CD1c-positive myeloid dendritic cell (primary cell): ENCODE results near the gene CDKN1B.

Experiments used
- DNase-seq: peaks from one replicate; pipeline ENCODE4 v3.0.0-alpha.2; 2016; ENCODE audit errors: extremely low spot score

CDKN1B gene

DNA sequence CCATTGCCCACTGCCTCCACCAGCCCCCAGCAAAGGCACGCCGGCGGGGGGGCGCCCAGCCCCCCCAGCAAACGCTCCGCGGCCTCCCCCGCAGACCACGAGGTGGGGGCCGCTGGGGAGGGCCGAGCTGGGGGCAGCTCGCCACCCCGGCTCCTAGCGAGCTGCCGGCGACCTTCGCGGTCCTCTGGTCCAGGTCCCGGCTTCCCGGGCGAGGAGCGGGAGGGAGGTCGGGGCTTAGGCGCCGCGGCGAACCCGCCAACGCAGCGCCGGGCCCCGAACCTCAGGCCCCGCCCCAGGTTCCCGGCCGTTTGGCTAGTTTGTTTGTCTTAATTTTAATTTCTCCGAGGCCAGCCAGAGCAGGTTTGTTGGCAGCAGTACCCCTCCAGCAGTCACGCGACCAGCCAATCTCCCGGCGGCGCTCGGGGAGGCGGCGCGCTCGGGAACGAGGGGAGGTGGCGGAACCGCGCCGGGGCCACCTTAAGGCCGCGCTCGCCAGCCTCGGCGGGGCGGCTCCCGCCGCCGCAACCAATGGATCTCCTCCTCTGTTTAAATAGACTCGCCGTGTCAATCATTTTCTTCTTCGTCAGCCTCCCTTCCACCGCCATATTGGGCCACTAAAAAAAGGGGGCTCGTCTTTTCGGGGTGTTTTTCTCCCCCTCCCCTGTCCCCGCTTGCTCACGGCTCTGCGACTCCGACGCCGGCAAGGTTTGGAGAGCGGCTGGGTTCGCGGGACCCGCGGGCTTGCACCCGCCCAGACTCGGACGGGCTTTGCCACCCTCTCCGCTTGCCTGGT lies at the start of gene CDKN1B:
Gene CDKN1B (plus strand): TSS at position 576 of the 793 bp plus-strand sequence. CDS start 472 bp downstream, outside the sequence.
- peak; percentile 94 for DNase-seq

DNA sequence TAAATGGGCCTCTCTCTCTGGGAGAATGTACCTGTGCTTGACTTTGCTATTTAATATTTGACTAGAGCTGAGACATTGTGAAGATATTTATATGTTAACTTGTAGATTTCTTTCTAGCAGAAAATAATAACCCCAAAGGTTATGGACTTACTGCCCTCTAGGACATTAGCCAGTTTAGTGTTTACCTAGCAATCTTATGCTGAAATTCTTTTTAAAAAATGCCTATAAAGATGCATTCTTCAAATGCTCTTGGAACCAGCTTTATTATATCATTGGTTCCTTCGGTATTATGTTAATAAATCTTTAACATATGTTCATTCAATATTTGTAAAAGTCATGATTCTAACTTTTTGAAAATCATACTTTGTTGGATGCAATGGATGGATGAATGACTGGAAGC lies 49.2 kb upstream of the CDKN1B start:
- DNase-seq, result no peak

DNA sequence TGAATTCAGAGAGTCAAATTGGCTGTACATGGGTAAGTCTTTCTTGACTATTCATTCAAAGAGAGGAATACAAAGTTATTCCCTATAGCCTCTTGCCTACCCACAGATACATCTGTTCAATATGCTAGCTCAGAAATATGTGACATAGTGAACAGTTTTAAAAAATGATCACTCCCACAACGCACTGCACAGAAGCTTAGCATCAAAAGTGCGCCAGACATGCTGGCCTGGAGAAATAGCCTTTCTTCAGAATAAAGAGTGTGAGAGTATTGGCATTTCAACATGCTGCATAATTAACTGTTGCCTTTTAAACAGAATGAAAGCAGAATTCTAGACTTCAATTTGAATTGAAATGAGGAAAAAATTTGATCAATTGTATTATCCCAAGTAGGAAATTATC lies 48.1 kb upstream of the CDKN1B start:
- no peak for DNase-seq

- DNase-seq, result no peak
These were observed 45.1 kb upstream of the CDKN1B start for GRCh38 chr12:12671850-12672660.

DNA sequence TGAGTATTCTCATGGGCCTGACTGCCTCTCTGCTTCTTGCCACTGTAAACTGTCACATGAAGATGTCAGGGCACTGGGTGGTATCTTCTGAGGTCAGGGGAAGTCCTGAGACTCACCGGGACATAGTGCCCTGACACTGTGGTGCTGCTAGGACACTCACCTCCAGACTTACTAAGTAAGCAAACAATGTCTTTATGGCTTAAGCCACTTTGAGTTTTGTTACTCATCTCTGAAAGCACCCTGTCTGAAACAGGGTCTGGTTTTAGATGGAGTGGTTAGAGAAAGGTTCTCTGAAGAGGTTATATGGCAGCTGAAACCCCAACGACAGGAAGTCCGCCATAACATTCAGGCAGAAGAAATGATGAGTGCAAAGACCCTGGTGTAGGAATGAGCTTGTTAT lies 43.9 kb upstream of the CDKN1B start:
- DNase-seq, result no peak

GRCh38 chr12:12676605-12677004 lies 40.6 kb upstream of the CDKN1B start:
- DNase-seq, result no peak

DNA sequence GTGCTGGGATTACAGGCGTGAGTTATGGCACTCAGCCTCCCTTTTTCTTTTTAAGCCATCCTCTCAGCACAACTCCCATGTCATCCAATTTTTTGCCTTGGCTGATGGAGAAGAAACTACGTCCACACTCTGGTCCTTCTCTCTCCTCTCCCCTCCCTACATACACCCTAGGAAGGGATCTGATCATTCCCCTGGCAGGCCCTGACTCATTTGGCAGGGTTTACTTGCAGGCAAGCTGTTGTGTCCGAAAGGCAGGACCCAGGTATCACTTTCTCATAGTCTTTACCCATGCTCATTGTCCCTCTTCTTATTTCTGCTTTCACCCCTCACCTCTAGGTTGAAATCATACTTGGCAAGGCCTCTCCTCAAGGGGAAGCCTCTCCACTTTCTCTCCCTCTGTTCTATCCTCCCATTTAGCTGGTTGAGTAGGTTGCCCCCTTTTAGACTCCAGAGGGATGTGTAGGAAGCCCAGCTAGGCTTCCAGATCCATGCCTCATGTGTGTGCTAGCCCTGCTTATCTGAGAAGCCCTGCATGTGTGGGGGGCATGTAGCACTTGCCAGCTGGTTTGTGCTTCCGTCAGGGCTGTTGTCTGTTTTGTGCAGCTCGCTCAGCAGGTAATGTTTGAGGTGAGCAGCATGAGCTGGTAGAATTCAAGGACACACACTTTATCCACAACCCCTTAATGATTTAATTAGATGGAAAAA lies 36.0 kb upstream of the CDKN1B start:
- no peak for DNase-seq

DNA sequence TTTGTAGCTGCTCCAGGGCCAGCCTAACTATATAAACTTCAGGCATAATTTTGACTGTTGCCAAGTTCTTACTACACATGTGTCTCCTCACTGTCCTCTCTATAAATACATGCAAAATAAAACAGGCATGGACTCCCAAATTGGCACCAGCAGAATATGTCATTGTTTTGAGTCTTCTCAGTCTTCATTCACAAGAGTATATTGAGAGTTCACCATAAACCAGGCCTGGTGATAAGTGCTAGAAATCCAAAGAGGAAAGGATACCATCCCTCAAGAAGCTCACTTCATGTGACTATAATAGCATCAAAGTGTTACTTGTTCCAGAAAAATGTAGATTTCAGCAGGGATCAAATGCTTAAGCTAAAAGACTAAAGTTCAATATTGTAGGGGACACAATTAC lies 34.9 kb upstream of the CDKN1B start:
- DNase-seq, result no peak

- no peak for DNase-seq
These were observed 34.0 kb upstream of the CDKN1B start for GRCh38 chr12:12683136-12683697.

GRCh38 chr12:12683725-12684124 lies 33.4 kb upstream of the CDKN1B start:
- DNase-seq, result no peak

GRCh38 chr12:12684375-12685106 lies 32.6 kb upstream of the CDKN1B start:
- DNase-seq, result no peak

GRCh38 chr12:12685305-12685704 lies 31.9 kb upstream of the CDKN1B start:
- no peak for DNase-seq

GRCh38 chr12:12686472-12686871 lies 30.7 kb upstream of the CDKN1B start:
- DNase-seq, result no peak

GRCh38 chr12:12686925-12687324 lies 30.2 kb upstream of the CDKN1B start:
- DNase-seq, result no peak

DNA sequence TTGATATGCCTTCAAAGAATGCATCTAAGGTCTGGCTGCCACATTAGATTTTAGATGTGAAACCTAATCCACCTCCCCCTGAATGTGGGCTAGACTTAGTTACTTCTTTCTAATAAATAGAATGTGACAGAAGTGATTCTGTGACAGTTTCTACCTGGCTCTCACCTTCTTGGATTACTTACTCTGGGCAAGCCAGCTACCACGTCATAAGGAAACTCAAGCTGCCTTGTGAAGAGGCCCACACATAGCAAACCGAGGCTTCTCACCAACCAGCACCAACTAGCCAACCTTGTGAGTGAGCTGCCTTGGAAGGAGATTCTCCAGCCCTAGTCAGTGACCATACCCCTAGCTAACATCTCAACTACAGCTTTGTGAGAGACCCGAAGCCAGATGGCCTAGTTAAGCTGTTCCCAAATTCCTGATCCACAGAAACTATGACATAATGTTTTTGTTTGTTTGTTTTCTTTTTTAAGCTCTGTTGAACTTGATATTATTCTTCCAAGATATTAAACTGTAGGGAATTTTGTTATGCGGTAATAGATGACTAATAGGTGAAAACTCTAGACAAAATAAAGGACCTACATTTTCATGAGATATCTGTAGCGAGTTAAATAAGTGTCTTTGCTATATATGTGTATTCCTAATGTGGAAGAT lies 27.4 kb upstream of the CDKN1B start:
- no peak for DNase-seq

DNA sequence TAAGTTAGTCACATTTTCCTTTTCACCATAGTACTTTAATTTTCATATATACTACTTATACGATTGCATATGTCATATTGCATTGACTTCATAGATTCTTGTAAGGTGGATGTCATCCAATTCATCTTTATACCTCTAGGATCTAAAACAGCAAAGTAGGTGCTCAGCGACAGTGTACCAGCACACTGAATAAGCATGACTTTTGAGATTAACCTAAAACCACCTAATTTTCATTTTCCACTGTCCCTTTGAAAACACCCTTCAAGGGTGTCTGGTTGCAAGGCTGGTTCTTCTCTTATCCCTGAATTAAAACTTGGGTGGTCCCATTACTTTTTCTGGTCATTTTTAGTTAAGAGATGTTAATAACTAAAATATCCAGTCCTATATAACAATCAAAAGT lies 25.6 kb upstream of the CDKN1B start:
- DNase-seq, result no peak

- DNase-seq, result no peak
These were observed 24.0 kb upstream of the CDKN1B start for GRCh38 chr12:12693111-12693671.

GRCh38 chr12:12696562-12697383 lies 20.4 kb upstream of the CDKN1B start:
- DNase-seq, result peak; percentile 98

- DNase-seq, result no peak
These were observed 17.8 kb upstream of the CDKN1B start for GRCh38 chr12:12699345-12699744.

- peak; percentile 61 for DNase-seq
These were observed 16.9 kb upstream of the CDKN1B start for GRCh38 chr12:12700254-12700653.
